Lower lobe of right lung (tissue), 2 donors: ENCODE results near the gene FGF14. TPM values are rescaled to one million over a fixed set of nuclear protein-coding genes. Genes with fewer than 3 reads are reported as not detected.

ENCODE experiments used
- ATAC-seq, 2 donors: fragments of 200-7000 bp; cut with Tn5 transposase; one replicate each; pipeline ENCODE4 v1.9.1; 2020 to 2022; ENCODE audit warnings: mild to moderate bottlenecking in 2 of 2, moderate library complexity in 2 of 2
- DNase-seq: peaks from one replicate; pipeline ENCODE4 v3.0.0-alpha.2; 2020
- H3K27ac ChIP-seq: fragments of 200-600 bp; one replicate; pipeline ENCODE4 v1.8.0; 2022
- H3K27me3 ChIP-seq: fragments of 200-600 bp; one replicate; pipeline ENCODE4 v1.8.0; 2022; ENCODE audit warnings: low read depth
- H3K36me3 ChIP-seq: fragments of 200-600 bp; one replicate; pipeline ENCODE4 v1.8.0; 2022; ENCODE audit warnings: mild to moderate bottlenecking
- H3K4me1 ChIP-seq: fragments of 200-600 bp; one replicate; pipeline ENCODE4 v1.8.0; 2022
- H3K4me3 ChIP-seq: fragments of 200-600 bp; one replicate; pipeline ENCODE4 v1.8.0; 2022; ENCODE audit warnings: mild to moderate bottlenecking
- H3K9me3 ChIP-seq: fragments of 200-600 bp; one replicate; pipeline ENCODE4 v1.8.0; 2022
- intact Hi-C: fragments of 100-400 bp; cut with DNase I; formaldehyde crosslinking; loops from one replicate; pipeline ENCODE4 v1.11.0; 2022
- total RNA-seq: library from RNA; stranded (reverse); fragmentation: NEBNext Ultra II Directional; extraction: Animal tissue kit (Norgen Biotek cat#: 25700); gene quantifications from one replicate; pipeline ENCODE4 v1.2.1, GENCODE V29; 2021
- TF ChIP-seq, protein P1 (sequence below): fragments of 200-600 bp; IDR thresholded peaks from one replicate; pipeline ENCODE4 v1.8.0; 2022; ENCODE audit warnings: antibody characterized with exemption, mild to moderate bottlenecking
- donor health status: DM: no; HTN: yes; CAD: no; lungs with severe emphysema.

Gene FGF14
- total RNA-seq, 1 donor from 2014 or later = 5.0 TPM

DNA sequence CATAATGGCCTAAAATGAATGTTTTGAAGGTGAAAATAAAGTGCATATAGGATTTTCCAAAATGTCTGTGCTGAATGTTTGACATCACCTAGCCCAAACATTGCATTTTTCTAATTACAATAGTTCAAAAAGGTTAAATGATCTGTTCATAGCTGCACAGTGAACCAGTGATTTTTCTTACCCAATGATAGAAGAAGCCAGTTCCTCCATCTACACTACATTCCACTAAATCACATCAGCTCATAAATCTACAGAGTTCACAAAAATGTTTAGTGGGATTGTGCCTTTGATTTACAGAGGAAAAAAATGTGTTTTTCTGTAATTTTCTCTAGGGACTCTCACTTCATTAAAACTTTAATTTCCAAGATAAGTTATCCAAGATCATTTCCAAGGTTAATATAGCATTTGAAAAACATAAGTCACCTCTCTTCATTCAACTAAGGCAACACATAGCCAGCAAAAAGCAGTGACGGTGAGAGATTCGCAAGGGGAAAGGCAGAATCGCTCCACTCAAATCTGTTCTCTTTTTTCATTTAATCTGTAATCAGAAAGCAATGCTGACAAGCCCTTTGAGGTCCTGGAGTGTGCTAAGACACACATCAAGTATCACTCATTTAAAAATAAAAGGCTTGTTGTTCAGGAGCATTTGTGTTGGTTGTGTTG lies 194.0 kb downstream of the FGF14 start:
- Histone ChIP-seq H3K36me3 (no peaks in the 10 kb centered on the region), H3K4me3 (no peak overlapping the region), H3K27me3 (no peaks in the 10 kb centered on the region), H3K27ac (no peak overlapping the region), H3K4me1 (no peaks in the 10 kb centered on the region), H3K9me3 (no peaks in the 10 kb centered on the region)
- TF ChIP-seq, protein P1, sequence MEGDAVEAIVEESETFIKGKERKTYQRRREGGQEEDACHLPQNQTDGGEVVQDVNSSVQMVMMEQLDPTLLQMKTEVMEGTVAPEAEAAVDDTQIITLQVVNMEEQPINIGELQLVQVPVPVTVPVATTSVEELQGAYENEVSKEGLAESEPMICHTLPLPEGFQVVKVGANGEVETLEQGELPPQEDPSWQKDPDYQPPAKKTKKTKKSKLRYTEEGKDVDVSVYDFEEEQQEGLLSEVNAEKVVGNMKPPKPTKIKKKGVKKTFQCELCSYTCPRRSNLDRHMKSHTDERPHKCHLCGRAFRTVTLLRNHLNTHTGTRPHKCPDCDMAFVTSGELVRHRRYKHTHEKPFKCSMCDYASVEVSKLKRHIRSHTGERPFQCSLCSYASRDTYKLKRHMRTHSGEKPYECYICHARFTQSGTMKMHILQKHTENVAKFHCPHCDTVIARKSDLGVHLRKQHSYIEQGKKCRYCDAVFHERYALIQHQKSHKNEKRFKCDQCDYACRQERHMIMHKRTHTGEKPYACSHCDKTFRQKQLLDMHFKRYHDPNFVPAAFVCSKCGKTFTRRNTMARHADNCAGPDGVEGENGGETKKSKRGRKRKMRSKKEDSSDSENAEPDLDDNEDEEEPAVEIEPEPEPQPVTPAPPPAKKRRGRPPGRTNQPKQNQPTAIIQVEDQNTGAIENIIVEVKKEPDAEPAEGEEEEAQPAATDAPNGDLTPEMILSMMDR = no peak
- DNase-seq (no peak), ATAC-seq (no peak)
- intact Hi-C loops = no loop called here

DNA sequence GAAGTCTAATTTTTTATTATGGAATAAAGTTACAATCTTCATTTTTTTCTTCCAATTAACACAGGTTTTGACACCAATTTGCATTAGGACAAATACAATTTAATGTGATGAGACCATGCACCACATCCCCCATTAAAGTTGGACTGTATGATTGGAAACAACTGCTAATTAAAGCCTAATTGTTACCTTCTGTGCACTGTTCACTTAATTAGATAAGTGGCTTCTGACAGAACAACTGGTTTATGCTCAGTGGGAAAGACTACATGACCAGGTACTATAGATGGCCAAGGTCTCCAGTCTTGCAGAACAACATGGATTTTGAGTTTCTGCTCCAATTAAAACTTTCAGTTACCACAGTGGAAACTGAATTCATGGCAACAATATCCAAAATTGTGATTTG lies 198.1 kb downstream of the FGF14 start:
- Histone ChIP-seq H3K27ac (no peak overlapping the region), H3K4me3 (no peak overlapping the region), H3K9me3 (no peaks in the 10 kb centered on the region), H3K4me1 (no peaks in the 10 kb centered on the region), H3K27me3 (no peaks in the 10 kb centered on the region), H3K36me3 (no peaks in the 10 kb centered on the region)
- intact Hi-C loops = no loop called here
- no peak for DNase-seq
- TF ChIP-seq, protein P1 = no peak
- no peak for ATAC-seq

DNA sequence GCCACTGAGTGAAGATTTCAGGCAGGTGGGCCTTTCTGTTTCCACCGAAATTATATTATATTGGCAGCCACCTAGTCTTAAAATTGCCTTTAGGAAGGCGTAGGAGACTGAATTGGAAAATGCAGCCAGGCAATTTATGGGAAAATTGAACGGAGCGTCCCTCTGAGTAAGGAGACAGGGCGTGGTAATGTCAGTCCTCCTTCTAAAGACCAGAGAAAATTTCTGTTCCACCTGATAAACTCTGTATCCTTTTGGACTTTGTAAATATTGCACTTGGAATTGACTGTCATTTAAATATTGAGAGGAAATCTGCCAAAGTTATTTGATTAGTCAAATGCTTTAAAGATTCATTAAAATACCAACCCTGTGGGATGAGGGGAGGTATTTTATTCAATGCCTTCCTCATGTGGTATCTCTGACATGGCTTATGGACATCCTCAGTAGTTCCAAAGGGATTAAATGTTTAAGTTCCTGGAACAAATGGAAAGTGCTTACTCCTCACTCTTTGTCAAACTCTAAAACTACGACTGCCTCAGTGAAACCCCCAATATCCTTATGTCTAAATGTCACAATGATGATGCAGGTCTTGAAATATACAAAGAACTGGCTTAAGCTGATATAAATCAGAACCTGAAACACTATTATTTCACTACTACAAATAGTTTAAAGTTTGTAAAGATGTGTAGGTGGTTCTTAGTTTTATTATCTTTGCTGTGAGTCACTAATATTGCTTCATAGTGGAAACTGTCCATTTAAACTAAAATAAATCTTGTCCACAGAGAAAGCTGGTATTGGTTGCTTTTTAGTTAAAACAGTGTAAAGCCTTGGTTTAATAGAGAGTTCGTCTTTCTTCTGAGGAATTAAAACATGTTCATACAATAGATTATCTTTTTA lies 203.2 kb downstream of the FGF14 start:
- ATAC-seq = no peak
- intact Hi-C loops = no loop called here

DNA sequence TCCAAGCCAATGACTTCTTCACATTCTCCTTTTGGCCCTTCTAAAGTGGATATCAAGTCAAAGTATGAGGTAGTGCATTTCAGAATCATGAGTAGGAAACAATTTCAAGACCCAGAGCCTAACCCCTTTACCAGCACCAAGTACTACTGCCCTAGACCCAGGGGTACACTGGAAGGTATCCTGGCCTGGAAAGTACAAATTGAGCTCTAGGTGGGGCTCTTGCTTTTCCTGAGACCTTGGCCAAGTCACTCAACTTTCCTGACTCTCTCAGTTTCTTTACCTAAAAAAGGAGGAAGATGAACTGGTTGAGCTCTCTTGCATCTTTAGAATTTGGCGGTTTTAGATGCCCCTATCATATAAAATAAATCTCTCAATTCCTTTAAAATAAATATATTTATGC lies 204.7 kb downstream of the FGF14 start:
- H3K27ac ChIP-seq = no peak overlapping the region
- no peaks in the 10 kb centered on the region for H3K36me3 ChIP-seq
- TF ChIP-seq, protein P1 = peak; percentile 18
- no peak overlapping the region for H3K4me3 ChIP-seq
- intact Hi-C loops = no loop called here
- DNase-seq (no peak), ATAC-seq (peak in 1 of 2 donors; percentile 52)
- no peaks in the 10 kb centered on the region for H3K27me3 ChIP-seq
- H3K9me3 ChIP-seq = no peaks in the 10 kb centered on the region
- H3K4me1 ChIP-seq = no peaks in the 10 kb centered on the region

More for the DNA sequence above, 203.2 kb downstream of the FGF14 start:
- H3K36me3 ChIP-seq = no peaks in the 10 kb centered on the region
- no peak for DNase-seq
- no peaks in the 10 kb centered on the region for H3K9me3 ChIP-seq
- TF ChIP-seq, protein P1 = no peak
- no peak overlapping the region for H3K4me3 ChIP-seq
- H3K27ac ChIP-seq = no peak overlapping the region
- no peaks in the 10 kb centered on the region for H3K27me3 ChIP-seq
- H3K4me1 ChIP-seq = no peaks in the 10 kb centered on the region

DNA sequence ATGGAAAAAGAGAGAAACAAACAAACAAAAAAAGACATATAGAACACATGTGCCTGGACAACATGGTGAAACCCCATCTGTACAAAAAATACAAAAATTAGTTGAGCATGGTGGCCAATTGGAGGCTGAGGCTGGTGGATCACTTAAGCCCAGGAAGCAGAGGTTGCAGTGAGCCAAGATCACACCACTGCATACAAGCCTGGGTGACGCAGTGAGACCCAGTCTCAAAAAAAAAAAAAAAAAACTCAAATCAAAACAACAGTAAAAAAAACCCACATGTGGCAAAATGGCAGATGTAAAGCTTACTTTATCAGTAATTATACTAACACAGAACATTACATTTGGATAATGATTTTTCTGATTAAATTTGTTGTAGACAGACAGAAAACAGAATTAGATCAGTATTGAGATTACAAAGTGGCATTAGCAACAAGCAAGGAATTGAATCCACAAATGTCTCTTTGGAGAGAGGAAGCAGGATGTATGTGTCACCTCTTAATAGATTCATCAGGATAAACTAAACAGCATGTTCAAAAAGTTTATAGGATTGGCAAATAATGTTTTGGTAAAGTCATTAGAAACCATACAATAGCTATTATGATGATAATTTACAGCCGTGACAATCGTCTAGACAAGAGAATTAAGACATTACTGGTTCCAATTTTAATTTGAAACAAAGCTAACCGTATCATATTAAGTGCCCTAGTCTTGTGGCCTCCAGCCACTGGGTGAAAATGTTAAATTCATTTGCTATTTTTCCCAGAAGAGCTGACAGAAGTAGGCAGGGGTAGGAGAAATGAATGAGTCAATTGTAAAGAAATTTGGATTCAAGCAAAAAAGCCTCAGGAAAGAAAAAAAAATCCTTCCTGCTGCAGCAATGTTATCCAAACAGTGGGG lies 206.0 kb downstream of the FGF14 start:
- TF ChIP-seq, protein P1 = no peak
- no peak overlapping the region for H3K4me3 ChIP-seq
- intact Hi-C loops = no loop called here
- H3K4me1 ChIP-seq = no peaks in the 10 kb centered on the region
- no peak for DNase-seq
- no peaks in the 10 kb centered on the region for H3K27me3 ChIP-seq
- H3K36me3 ChIP-seq = no peaks in the 10 kb centered on the region
- H3K27ac ChIP-seq = no peak overlapping the region
- no peaks in the 10 kb centered on the region for H3K9me3 ChIP-seq
- no peak for ATAC-seq
